ENCODE results near the gene LY6G5C.

DNA sequence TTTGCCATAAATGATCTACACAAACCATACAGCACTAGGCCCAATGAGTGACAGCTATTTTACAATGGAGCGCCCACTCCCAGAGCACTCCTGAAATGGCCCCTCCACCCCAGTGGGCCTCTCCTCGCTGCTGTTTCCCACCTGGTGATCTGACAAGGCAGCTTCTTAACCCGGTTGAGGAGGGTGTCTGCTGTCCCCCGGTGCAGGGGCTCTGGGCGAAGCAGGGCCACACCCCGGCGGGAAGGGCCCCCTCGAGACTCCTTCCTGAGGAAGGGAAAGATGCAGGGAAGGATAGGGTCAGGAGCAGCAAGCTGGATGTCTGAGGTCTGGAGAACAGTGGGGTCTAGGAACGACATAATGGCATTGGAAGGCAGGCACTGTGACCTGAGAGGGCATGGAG is 12.0 kb upstream of the LY6G5C start:
- no peak for TF ChIP-seq POLR2A (IDR thresholded peaks at IDR 0.05)
- TF ChIP-seq, protein P1, sequence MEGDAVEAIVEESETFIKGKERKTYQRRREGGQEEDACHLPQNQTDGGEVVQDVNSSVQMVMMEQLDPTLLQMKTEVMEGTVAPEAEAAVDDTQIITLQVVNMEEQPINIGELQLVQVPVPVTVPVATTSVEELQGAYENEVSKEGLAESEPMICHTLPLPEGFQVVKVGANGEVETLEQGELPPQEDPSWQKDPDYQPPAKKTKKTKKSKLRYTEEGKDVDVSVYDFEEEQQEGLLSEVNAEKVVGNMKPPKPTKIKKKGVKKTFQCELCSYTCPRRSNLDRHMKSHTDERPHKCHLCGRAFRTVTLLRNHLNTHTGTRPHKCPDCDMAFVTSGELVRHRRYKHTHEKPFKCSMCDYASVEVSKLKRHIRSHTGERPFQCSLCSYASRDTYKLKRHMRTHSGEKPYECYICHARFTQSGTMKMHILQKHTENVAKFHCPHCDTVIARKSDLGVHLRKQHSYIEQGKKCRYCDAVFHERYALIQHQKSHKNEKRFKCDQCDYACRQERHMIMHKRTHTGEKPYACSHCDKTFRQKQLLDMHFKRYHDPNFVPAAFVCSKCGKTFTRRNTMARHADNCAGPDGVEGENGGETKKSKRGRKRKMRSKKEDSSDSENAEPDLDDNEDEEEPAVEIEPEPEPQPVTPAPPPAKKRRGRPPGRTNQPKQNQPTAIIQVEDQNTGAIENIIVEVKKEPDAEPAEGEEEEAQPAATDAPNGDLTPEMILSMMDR (IDR thresholded peaks at IDR 0.05 in 8 of 11, conservative IDR thresholded peaks at IDR 0.05 in 3 of 11), result no peak

Data from spleen (tissue), 7 donors.